EL (cell line): ENCODE results near the gene NR5A1.

Experiments used
- DNase-seq: peaks from one replicate; pipeline ENCODE4 v3.0.0-alpha.2; 2016

The NR5A1 gene

GRCh38 chr9:124513376-124513994, 6.3 kb upstream of the NR5A1 start:
- peak; percentile 56 for DNase-seq

- DNase-seq = no peak
Observed at GRCh38 chr9:124512806-124513204, 5.6 kb upstream of the NR5A1 start.

DNA sequence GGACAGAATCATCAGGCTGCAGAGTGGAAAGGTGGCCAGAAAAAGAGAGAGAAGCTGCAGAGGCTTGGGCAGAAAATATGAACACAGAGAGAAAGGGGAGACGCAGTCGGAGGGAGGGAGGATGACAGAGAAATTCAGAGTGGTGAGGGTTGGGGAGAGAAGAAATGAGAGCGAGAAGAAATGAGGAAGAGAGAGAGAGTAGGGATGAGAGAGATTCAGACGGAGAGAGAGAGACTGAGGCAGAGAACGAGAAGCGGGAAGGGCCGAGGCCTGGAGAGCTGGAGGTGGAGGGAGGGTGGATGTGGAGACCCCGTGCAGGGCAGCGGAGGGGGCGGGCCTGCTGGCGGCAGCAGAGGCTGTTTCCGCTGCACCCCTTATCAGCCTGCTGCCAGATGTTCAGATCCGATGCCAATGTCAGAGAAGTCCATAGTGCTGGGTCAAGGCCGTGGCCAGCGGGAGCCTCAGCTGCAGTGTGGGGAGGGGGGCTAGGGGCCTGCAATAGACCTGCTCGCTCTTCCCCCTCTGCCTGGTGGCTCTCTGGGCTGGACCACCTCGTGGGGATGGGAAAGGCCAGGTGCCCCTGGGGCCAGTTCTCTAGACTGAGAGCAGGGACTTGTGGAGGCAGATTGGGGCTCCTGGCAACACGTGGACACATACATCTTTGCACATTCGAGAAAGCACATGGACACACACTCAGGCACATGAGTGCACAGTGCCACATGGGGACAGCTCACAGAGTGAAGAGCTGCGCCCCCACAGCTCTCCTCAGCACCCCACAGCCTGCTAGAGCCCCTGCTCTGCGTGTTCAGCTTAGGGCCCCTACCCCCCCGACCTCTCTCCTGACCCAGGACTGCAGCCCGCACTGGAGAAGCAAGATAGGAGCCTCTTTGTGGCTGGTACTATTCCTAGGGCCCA, 4.9 kb upstream of the NR5A1 start:
- DNase-seq = no peak

- no peak for DNase-seq
Observed at GRCh38 chr9:124511426-124511840, 4.2 kb upstream of the NR5A1 start.

DNA sequence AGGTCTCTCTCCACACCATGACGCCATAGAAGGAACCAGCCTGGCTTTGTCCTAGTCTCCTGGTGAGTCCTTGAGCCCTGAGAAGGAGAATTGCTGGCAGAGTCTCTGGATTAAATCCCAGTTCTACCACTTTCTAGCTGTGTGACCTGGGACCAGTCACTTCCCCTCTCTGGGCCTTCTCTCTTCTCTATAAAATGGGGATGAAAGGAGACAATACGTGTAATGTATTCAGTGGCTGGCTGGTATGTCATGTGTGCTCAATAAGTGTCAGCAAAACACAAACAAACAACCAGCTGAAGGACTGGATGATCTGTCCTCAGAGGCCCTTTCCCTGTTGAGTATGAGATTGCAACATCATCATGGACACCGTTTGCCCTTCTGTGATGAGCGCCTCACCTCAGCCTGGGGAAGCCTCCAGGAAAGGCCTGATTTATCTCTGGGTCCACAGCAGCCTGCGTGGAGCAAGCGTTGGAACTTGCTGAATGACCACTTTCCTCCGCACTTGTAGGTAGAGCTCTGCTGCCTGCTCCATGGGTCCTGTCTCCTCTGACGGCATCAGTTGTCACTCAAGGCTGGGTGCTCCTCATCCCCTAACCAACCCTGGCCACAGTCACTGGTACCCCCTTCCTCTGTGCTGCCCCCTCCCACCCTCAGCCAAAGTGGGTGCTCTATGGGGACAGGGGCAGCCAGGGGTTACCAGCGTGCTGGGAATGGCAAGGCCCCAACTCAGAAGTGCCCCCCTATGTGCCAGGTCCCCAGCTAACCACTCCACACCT, 3.6 kb upstream of the NR5A1 start:
- DNase-seq = no peak

DNA sequence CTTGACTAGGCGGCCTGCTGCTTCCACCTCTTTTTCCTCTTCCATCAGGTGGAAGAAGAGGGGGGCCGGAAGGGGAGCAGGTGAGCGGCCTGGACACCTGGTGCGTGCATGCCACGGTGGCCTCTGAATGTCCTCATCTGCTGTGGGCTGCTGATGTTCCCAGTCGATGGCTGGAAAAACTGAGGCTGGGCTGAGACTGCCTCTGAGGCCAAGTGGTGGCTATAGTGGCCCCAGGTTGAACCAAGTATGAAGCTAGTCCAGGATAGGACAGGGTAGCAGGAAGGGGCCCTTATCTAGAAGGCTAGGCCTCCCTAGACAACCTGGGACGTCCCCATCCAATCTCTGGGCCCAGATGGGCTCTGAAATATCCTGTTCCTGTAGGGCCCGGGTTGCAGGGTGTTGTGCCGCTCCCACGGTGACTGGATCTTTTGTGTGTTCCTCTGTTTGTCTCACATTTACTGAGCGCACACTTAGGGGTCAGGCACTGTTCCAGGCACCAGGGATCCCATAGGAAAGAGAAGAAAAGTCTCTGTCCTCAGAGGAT, 753 bp upstream of the NR5A1 start:
- no peak for DNase-seq

DNA sequence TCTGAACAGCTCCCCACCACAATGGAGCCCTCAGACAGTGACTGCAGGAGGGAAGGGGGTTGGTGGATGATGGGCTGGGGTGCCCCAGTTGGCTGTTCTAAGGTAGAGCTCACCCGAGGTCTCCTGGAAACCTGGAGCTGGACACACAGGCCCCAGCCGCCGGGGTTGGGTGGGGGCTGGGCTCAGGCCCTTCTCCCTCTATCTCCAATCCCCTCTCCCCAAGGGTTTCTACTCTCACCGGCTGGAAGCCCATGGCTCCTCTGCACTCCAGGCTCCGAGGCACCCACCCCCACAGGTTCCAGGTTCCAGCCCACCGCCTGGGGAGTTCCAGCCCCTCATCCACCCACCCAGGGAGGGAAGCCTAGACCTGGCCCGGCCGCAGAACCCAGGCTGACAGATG, 766 bp downstream of the NR5A1 start:
- DNase-seq = no peak

GRCh38 chr9:124505901-124506346, 1.3 kb downstream of the NR5A1 start:
- no peak for DNase-seq

DNA sequence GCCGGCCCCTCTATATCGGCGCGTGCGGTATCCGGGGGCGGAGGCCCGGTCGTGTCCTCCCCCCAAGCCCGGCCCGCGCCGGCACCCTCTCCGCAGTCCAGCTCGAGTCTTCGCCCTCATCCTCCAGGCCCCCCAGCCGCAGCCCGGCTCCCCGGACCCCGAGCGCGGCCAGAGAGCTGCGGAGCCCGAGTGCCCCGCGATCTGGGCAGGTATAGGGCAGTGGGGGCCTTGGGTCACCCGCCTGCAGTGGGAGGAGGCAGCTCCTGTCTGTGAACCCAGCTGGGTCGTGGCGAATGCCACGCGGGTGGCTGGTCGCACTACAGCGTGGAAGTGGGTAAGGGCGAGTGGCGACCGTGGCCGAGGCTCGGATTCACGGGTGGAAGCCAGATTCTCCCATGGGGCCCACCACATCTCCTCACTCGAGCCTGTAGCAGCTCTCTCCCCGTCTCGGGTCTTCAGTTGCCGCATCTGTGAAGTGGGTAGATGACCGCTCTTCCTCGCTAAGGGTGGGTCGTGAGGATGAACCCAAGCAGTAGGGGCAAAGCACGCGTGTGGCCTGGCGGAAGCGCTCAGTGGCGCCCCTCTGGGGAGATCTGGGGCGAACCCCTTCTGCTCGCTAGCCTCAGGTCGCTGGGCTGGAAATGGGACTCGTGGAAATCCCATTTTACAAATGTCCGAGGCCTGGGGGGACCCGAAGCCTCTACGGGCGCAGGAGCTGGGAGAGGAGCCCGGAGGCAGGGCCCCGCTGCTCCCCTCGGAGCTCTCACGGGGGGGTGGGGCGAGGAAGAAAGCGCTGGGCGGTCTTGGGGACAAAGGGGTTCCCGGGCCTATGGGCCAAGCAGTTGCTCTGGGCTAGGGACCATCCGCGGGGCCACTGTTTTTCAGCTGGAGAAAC, 1.9 kb downstream of the NR5A1 start:
- DNase-seq = no peak

- DNase-seq = no peak
Observed at GRCh38 chr9:124504530-124505005, 2.6 kb downstream of the NR5A1 start.

DNA sequence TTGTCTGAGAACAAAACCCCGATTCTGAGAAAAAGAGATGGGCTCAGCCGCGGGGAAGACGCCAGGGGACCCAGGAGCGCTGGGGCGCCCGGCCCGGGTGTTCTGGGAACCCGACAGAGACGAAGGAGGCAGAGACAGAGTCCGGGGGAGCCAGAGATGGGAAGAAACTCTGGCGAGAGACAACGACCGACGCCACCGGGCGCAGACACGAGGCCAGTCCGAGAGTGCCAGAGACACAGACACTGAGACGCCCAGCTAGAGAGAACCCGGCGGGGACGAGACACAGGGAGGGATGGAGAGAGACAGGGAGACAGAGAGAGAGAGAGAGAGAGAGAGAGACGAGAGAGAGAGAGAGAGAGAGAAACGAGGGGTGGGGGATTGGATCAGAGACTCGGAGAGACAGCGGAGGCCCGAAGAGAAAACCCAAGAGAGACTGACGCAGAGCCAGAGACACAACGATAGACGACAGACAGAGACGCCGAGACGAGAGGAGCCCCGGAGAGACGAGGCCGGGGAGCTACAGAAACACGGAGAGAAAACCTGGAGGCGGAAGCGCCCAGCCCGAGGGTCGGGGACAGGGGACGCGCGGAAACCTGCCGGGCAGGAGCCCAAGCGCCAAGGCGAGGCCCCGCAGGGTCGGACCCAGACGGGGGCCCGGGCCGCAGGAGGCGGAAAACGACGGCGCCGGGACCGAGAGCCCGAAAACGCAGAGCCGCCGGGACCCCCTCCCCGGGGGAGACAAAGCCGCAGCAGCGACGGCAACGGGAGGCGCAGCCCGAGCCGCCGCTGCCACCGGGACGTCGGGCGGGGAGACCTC, 3.3 kb downstream of the NR5A1 start:
- no peak for DNase-seq

DNA sequence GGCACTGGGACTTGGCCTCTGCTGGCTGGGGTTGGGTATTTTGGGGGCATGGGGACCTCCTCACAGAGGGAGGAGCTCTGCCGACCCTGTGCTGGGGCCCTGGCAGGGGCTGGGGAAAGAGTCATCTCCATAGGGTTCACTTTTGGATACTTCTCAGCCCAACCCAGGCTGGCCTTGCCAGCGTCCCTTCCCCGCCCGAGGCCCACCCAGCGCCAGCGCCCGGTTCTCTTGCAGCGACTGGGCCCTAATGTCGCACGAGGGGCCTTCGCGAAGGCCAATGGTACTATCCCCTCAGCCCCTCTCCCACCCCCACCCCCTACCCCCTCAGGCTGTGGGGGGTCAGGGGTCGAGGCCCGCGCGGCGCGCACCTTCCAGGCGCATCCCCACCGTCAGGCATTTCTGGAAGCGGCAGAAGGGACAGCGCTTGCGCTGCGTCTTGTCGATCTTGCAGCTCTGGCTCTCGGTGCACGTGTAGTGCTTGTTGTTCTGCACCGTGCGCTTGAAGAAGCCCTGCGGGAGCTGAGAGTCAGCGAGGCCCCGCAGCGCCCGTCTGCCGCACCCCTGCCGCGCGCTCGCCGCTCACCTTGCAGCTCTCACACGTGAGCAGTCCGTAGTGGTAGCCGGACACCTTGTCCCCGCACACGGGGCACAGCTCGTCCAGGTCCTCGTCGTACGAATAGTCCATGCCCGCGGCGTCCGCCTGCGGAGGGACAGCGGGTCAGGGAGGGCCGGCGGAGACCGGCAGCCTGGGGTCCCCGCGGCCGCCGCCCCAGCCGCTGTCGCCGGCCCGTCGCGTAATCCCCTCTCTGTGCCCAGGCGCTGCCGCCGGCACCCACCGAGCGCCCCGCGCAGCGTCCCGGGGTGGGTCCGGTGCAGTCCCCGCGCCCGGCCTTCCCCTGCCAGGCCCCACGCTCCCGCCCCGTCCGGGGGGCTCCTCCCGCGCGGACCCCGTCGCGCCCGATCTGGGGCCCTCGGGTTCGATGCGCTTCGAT, 4.2 kb downstream of the NR5A1 start:
- no peak for DNase-seq

- no peak for DNase-seq
Observed at GRCh38 chr9:124501771-124502320, 5.4 kb downstream of the NR5A1 start.

GRCh38 chr9:124500796-124501611, 6.2 kb downstream of the NR5A1 start:
- no peak for DNase-seq

DNA sequence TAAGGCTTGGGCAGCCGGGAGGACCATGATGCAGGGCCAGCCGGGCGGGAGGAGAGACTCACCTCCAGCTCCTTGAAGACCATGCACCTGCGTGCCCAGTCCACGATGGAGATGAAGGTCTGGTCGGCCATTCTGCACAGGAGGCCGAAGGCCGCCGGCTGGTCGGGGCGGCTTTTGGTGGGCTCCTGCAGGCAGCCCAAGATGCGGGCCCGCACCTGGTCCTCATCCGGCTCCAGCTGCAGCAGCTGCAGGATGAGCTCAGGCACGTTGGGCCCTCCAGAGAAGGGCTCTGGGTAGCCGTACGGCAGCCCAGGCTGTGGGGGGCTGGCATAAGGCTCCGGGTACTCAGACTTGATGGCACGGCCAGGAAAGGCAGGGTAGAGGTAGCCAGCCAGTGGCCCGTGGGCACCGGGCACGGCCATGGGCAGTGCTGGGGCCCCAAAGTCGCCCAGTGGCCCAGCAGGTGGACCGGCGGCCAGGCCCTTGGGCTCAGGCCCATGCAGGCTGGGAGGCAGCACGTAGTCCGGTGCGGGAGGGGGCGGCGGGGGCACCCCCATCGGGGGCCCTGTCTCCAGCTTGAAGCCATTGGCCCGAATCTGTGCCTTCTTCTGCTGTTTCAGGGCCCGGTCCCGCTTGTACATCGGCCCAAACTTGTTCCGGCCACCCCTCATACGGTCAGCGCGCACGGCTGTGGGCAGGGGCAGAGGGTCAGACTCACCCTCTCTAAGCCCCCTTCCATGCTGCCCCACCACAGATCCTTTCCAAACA, 7.0 kb downstream of the NR5A1 start:
- DNase-seq = no peak

- DNase-seq = no peak
Observed at GRCh38 chr9:124499216-124499615, 8.0 kb downstream of the NR5A1 start.

- no peak for DNase-seq
Observed at GRCh38 chr9:124498499-124499146, 8.6 kb downstream of the NR5A1 start.
